ENCODE data around the gene TUBA8. TPM values are rescaled to one million over a fixed set of nuclear protein-coding genes. Genes with fewer than 3 reads are reported as not detected.
A peak's percentile ranks its signal among the peaks of the same experiment; 100 is the strongest.
"Not testable (repeated sequence)": the region's sequence is repeated elsewhere in the genome, so short reads cannot be mapped to it uniquely, and the experiment has no call there.

Gene TUBA8
- total RNA-seq, 4 donors from 2014 or later: 1.7 to 7.1 (median 2.6) TPM

DNA sequence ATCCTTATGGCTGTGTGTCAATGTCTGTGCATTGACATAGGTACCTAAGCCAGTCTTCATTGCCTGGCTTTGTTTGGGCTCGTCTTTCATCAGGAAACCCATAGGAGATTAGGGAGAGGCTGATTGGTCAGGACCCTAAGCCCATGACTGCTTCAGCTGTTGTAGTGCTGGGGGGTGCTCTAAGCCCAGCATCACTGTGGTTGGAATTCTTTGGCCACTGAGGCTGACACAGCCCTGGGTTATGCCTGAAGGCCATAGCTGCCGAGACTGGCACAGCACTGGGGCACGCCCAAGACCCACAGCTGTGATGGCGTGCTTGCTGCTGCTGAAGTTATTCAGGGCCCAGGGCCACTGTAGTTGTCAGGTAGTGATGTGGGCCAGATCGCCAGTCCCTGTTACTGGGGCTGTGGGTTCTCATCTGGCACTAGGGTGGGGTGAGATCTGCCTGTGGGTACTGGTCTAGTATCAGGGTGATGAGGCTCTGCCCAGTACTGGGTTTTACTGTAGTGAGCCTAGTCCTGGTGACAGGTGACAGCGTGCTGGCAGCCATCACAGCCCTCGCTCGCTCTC is 44.3 kb downstream of the TUBA8 start:
- H3K27me3 ChIP-seq: no peaks in the 10 kb centered on the region
- H3K4me1 ChIP-seq: peaks cover 20% of the 10 kb centered on the region
- no peak for DNase-seq (ENCODE audit: low spot score in 2 of 2)
- no peak overlapping the region for H3K4me3 ChIP-seq
- H3K27ac ChIP-seq: no peak overlapping the region
- H3K9me3 ChIP-seq: no peaks in the 10 kb centered on the region
- no peaks in the 10 kb centered on the region for H3K36me3 ChIP-seq
- WGBS: 80% methylated on average over 1 of the region's 8 CpGs
- no peak for TF ChIP-seq EP300 (IDR thresholded peaks at IDR 0.05)
- TF ChIP-seq, protein P1, sequence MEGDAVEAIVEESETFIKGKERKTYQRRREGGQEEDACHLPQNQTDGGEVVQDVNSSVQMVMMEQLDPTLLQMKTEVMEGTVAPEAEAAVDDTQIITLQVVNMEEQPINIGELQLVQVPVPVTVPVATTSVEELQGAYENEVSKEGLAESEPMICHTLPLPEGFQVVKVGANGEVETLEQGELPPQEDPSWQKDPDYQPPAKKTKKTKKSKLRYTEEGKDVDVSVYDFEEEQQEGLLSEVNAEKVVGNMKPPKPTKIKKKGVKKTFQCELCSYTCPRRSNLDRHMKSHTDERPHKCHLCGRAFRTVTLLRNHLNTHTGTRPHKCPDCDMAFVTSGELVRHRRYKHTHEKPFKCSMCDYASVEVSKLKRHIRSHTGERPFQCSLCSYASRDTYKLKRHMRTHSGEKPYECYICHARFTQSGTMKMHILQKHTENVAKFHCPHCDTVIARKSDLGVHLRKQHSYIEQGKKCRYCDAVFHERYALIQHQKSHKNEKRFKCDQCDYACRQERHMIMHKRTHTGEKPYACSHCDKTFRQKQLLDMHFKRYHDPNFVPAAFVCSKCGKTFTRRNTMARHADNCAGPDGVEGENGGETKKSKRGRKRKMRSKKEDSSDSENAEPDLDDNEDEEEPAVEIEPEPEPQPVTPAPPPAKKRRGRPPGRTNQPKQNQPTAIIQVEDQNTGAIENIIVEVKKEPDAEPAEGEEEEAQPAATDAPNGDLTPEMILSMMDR (IDR thresholded peaks at IDR 0.05): no peak
- TF ChIP-seq POLR2A (IDR thresholded peaks at IDR 0.05): no peak
- TF ChIP-seq POLR2AphosphoS5 (IDR thresholded peaks at IDR 0.05): no peak

DNA sequence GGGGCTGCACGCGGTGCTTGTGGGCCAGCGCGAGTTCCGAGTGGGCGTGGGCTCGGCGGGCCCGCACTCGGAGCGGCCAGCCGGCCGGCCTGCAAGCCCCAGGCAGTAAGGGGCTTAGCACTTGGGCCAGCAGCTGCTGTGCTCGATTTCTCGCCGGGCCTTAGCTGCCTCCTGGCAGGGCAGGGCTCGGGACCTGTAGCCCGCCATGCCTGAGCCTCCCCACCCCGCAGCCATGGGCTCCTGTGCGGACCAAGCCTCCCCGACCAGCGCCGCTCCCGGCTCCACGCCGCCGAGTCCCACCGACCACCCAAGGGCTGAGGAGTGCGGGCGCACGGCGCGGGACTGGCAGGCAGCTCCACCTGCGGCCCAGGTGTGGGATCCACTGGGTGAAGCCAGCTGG is 44.9 kb downstream of the TUBA8 start:
- not testable (repeated sequence) for H3K36me3 ChIP-seq; H3K27me3 ChIP-seq; H3K4me3 ChIP-seq; H3K9me3 ChIP-seq; DNase-seq (ENCODE audit: low spot score in 2 of 2); H3K27ac ChIP-seq
- no CpG with 5 or more reads among the region's 34 CpGs for WGBS
- peaks cover 16% of the 10 kb centered on the region for H3K4me1 ChIP-seq

DNA sequence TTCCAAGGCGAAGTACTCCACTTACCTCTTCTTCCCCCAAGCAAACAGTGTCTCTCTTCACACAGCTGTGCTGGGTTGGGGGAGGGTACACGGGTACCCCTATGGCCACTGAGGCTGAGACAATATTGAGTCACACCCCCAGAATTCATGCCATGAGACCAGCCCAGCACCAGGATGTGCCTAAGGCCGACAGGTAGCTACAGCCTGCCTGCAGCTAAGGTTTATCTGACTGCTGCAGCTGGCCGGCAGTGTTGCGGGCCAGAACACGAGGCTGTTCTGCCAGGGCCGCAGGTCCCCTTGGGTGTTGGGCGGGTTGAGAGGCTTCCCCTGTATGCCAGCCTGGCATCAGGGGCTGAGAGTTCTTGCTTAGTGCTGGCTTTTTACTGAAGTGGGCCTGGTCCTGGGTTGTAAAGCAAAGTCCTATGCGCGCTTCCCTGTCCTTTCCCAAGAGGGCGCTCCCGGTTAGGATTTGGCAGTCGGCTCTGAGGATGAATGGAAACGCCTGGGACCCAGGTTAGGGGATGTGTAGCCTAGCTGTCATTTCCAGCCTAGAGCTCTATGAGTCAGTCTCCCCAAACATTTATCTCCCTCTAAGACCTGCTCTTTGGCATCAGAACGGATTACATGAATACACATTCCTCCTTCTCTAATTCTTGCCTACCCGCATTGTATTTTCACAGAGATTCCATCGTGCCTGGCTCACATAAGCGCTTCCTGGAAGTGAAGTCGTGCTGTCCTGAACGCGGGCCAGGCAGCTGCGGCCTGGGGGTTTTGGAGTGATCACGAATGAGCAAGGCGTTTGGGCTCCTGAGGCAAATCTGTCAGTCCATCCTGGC is 46.5 kb downstream of the TUBA8 start:
- Histone ChIP-seq H3K4me3 (no peak overlapping the region), H3K36me3 (no peaks in the 10 kb centered on the region), H3K27ac (no peak overlapping the region), H3K4me1 (peaks cover 4% of the 10 kb centered on the region), H3K9me3 (no peaks in the 10 kb centered on the region), H3K27me3 (no peaks in the 10 kb centered on the region)
- no peak for DNase-seq (ENCODE audit: low spot score in 2 of 2)
- 33% methylated on average over 17 of the region's 24 CpGs for WGBS
- TF ChIP-seq POLR2A (IDR thresholded peaks at IDR 0.05) (no peak), EP300 (IDR thresholded peaks at IDR 0.05) (no peak), POLR2AphosphoS5 (IDR thresholded peaks at IDR 0.05) (no peak)
- TF ChIP-seq, protein P1 (IDR thresholded peaks at IDR 0.05): peak; percentile 35 to 73

DNA sequence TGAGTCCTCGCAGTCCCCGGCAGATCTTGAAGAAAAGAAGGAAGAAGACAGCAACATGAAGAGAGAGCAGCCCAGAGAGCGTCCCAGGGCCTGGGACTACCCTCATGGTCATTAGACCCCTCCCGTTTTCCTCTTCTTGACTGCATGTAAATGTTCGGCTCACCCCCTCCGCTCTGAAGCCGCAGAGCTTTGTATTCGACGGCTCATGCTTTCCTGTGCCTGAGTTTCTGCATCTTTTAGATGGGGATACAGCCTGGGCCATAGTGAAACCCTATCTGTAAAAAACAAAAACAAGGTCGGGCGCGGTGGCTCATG is 47.1 kb downstream of the TUBA8 start:
- no peak overlapping the region for H3K27ac ChIP-seq
- H3K36me3 ChIP-seq: no peaks in the 10 kb centered on the region
- H3K27me3 ChIP-seq: no peaks in the 10 kb centered on the region
- peaks cover 4% of the 10 kb centered on the region for H3K4me1 ChIP-seq
- no peaks in the 10 kb centered on the region for H3K9me3 ChIP-seq
- 79% methylated on average over 12 of the region's 12 CpGs for WGBS
- no peak overlapping the region for H3K4me3 ChIP-seq
- no peak for DNase-seq (ENCODE audit: low spot score in 2 of 2)
- no peak for TF ChIP-seq POLR2A (IDR thresholded peaks at IDR 0.05)
- TF ChIP-seq EP300 (IDR thresholded peaks at IDR 0.05): no peak
- TF ChIP-seq, protein P1 (IDR thresholded peaks at IDR 0.05): no peak
- no peak for TF ChIP-seq POLR2AphosphoS5 (IDR thresholded peaks at IDR 0.05)

DNA sequence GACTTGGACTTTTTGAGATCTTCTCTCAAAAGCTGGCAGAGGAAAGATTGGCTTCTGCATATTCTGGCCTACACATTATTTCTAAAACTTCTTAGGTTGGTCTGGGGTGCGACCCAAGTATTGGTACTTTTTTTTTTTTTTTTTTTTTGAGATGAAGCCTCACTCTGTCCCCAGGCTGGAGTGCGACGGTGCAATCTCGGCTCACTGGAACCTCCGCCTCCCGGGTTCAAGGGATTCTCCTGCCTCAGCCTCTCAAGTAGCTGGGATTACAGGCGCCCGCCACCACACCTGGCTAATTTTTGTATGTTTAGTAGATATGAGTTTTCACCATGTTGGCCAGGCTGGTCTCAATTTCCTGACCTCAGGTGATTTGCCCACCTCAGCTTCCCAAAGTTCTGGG is 50.0 kb downstream of the TUBA8 start:
- not testable (repeated sequence) for H3K4me3 ChIP-seq; H3K27me3 ChIP-seq; H3K27ac ChIP-seq; H3K36me3 ChIP-seq; DNase-seq (ENCODE audit: low spot score in 2 of 2); H3K4me1 ChIP-seq; H3K9me3 ChIP-seq
- 98% methylated on average over 8 of the region's 8 CpGs for WGBS

DNA sequence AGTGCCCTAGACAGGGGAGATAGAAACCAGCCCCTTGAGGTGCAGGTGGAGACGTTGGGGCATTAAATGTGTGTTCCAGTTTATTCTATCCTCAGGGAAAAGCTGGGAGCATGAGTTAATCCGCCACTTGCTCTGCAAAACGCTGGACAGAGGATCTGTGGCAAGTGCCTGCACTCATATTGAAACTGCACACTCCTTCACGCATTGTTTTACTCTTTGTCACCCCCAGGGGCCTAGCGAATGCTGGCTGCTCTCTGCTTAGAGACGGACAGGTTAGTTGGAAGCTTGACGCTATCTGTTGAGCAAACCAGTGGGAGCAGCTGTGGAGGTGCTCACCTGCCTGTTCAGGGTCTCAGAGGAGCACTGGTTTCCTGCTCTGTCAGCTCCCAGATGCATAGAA is 53.2 kb downstream of the TUBA8 start:
- H3K4me3 ChIP-seq; DNase-seq (ENCODE audit: low spot score in 2 of 2); H3K27me3 ChIP-seq; H3K9me3 ChIP-seq; H3K4me1 ChIP-seq; H3K27ac ChIP-seq: not testable (repeated sequence)
- 68% methylated on average over 3 of the region's 7 CpGs for WGBS
- peaks cover 16% of the 10 kb centered on the region for H3K36me3 ChIP-seq

DNA sequence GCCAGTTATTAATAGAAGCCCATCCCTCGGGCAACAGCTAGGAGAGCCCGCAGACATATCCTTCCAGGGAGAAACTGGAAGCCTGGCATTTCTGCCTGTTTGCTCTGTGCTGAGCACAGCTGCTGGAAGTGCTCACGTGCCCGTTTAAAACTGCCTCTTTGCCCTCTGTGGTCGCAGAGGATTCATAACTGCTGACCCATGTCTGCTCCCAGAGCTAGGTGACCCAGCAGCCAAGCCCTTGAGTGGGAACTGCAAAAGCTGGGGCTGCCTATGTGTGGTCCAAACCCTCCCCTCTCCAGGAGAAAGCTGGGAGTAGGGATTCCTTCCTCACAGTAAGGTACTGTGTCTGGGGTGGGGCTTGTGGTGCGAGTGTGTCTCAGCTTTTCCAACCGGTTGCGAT is 54.0 kb downstream of the TUBA8 start:
- WGBS: 30% methylated on average over 2 of the region's 8 CpGs
- H3K36me3 ChIP-seq: peaks cover 23% of the 10 kb centered on the region
- H3K4me3 ChIP-seq; H3K27ac ChIP-seq; H3K4me1 ChIP-seq; DNase-seq (ENCODE audit: low spot score in 2 of 2); H3K9me3 ChIP-seq; H3K27me3 ChIP-seq: not testable (repeated sequence)

DNA sequence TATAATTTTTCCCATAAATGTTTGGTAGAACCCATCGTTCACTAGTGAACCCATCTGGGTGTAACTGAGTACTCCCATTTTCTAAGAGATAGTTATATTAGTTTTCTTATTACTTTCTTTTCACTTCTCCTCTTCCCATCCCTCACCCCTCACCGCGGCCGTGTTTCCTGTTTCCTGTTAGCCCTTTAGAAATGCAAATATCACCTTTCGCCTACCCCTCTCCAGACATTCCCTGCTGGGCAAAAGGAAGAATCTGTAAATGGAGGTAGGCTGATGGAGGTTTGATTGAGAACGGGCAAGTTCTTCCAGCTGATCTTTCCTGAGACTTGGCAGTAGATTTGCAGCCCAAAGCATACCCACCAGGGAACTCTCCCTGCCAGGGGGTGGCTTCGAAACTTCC is 54.7 kb downstream of the TUBA8 start:
- H3K4me3 ChIP-seq; H3K9me3 ChIP-seq; DNase-seq (ENCODE audit: low spot score in 2 of 2); H3K27me3 ChIP-seq; H3K27ac ChIP-seq; H3K4me1 ChIP-seq: not testable (repeated sequence)
- WGBS: no CpG with 5 or more reads among the region's 7 CpGs
- H3K36me3 ChIP-seq: peaks cover 24% of the 10 kb centered on the region

DNA sequence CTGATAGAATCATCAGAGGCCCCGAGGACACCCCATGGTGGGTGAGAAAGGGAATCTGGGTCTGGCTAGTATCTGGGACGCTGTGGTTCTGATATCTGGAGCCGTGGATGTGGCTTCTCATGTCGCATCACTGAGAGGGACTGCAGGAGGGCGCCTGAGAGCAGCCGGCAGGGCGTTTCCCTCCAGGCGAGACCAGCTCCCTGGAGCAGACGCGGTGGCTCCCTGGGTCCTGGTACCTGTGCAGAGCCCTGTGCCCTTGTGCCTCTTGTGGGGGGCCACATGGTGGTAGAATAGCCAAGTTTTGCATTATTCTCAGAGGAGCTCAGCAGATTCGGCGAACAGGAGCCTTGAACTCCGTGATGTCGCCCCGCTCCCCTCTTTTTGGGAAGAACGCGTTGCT is 59.7 kb downstream of the TUBA8 start:
- not testable (repeated sequence) for DNase-seq (ENCODE audit: low spot score in 2 of 2); H3K27me3 ChIP-seq; H3K27ac ChIP-seq; H3K4me3 ChIP-seq; H3K4me1 ChIP-seq; H3K9me3 ChIP-seq
- WGBS: 95% methylated on average over 8 of the region's 17 CpGs
- H3K36me3 ChIP-seq: peaks cover 27% of the 10 kb centered on the region

DNA sequence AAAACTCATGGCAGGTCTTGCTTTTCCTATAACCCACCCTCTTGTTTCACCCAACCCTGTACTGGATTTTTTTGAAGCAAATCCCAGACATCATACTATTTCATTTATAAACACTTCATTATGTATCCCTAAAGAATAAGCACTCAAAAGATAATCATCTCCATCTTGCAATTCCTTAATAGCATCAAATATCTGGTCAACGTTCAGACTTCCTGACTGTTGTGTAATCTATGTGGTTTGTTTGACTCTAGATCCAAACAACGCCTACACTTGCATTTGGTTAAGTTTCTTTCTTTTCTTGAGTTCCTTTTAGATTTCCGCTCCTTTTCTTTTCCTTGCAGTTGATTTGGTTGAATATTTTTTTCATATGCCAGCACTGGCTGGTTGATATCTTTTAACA is 61.6 kb downstream of the TUBA8 start:
- H3K4me3 ChIP-seq; DNase-seq (ENCODE audit: low spot score in 2 of 2); H3K27me3 ChIP-seq; H3K9me3 ChIP-seq; H3K27ac ChIP-seq; H3K4me1 ChIP-seq: not testable (repeated sequence)
- 69% methylated on average over 3 of the region's 3 CpGs for WGBS
- H3K36me3 ChIP-seq: peaks cover 24% of the 10 kb centered on the region
